Muscle of leg (tissue), 11 donors: ENCODE data around the gene MALT1. TPM values are rescaled to one million over a fixed set of nuclear protein-coding genes. Genes with fewer than 3 reads are reported as not detected.

Experiments used
- DNase-seq: peaks from one replicate; pipeline ENCODE4 v3.0.0; 2013
- H3K27ac ChIP-seq: one replicate; pipeline ENCODE4 v1.5.1; 2013; ENCODE audit warnings: mild to moderate bottlenecking, low read length, control low read depth
- H3K27me3 ChIP-seq: one replicate; pipeline ENCODE4 v1.6.1; 2013; ENCODE audit warnings: low read length; ENCODE audit not compliant: control insufficient read depth, insufficient read depth
- H3K36me3 ChIP-seq: one replicate; pipeline ENCODE4 v1.6.1; 2013; ENCODE audit warnings: low read length; ENCODE audit not compliant: control insufficient read depth, insufficient read depth
- H3K4me1 ChIP-seq: one replicate; pipeline ENCODE4 v1.6.1; 2013; ENCODE audit warnings: low read length; ENCODE audit not compliant: control insufficient read depth, insufficient read depth
- H3K4me3 ChIP-seq: one replicate; pipeline ENCODE4 v1.5.1; 2013; ENCODE audit warnings: low read length, control low read depth
- H3K9me3 ChIP-seq: replicated peaks from 2 replicates; pipeline ENCODE4 v1.6.1; 2013; ENCODE audit warnings: low read depth, low read length; ENCODE audit not compliant: control insufficient read depth
- WGBS: methylation state at CpG from one replicate; pipeline ENCODE4 v1.1.5; 2013; ENCODE audit warnings: missing lambda C conversion rate; ENCODE audit not compliant: insufficient coverage; 5-methylcytosine and 5-hydroxymethylcytosine counted together
- polyA plus RNA-seq, 8 donors: library from polyadenylated mRNA; unstranded; fragments of 120-200 nt; gene quantifications; one replicate each; pipeline versions ENCODE4 v1.2.1 to v1.2.3, GENCODE V29; 2013; ENCODE audit warnings: inconsistent platforms in 1 of 8, low replicate concordance in 1 of 8; ENCODE audit not compliant: insufficient read length in 8 of 8, insufficient read depth in 1 of 8
- total RNA-seq: library from RNA; stranded (reverse); fragments of 120-200 nt; gene quantifications from one replicate; pipeline ENCODE4 v1.2.4, GENCODE V29; 2013

Gene MALT1
- total and polyA plus RNA-seq, 9 donors = 10.7 to 21.3 (median 12.5) TPM

DNA sequence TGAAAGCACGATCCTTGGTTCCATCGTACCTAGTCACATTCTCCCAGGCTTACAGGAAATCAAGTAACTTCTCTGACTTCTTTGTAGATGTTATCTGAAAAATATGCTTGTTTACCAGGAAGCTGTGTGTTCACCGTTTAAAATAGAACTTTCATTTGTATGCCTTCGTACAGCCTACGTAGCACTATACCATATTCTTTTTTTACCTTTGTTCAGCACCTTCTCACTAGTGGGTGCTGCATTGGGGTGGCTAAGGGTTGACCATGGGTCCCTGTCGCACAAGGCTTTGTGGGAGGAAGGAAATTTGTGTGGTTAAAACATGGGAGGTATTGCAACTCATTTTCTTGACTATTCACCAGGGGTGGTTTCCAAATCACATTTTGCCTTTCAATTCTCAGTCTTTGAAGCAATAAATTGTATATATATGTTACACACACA is 16.6 kb downstream of the MALT1 start:
- no peaks in the 10 kb centered on the region for H3K4me1 ChIP-seq
- no peak overlapping the region for H3K4me3 ChIP-seq
- WGBS = no CpG with 5 or more reads among the region's 6 CpGs
- no peaks in the 10 kb centered on the region for H3K9me3 ChIP-seq
- H3K36me3 ChIP-seq = peaks cover 19% of the 10 kb centered on the region
- H3K27ac ChIP-seq = no peak overlapping the region
- DNase-seq = no peak
- H3K27me3 ChIP-seq = no peaks in the 10 kb centered on the region

DNA sequence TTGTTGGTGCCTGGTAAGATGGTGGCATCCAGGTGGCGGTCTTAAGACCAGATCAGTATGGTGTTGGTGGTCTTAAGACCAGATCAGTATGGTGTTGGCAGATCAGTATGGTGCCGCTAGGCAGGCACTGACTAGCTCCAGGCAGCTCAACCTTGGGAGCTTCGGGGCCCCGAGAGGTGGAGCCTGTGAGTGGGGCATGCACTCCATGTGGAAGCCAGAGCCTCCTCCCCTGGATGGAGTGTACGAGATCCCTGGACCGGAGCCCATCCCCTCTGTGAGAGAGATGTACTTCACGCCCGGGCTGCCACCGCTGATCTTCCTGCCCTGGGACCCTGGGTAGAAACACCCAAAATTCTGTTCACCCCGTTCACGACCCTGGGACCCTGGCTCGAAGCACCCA is 19.0 kb downstream of the MALT1 start:
- Histone ChIP-seq H3K36me3 (peaks cover 19% of the 10 kb centered on the region), H3K9me3 (no peaks in the 10 kb centered on the region), H3K27me3 (no peaks in the 10 kb centered on the region), H3K27ac (no peak overlapping the region), H3K4me3 (no peak overlapping the region), H3K4me1 (no peaks in the 10 kb centered on the region)
- WGBS = 95% methylated on average over 12 of the region's 12 CpGs
- no peak for DNase-seq

DNA sequence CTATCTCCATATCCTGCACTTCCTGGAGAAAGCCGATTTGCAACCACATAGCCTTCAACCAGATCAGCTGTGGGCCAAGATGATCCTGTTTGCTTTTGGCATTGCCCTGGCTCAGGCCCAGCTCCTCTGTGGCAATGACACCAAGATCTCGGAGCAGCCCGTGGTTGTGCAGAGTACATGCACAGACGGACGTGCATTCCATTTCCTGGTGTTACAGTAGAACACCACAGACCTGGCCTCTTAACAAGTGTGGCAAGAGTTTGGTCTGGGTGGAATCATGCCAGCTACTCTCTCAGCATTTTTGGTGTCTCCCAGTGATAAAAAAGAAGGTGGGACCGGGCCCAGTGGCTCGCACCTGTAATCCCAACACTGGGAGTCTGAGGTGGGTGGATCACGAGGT is 20.0 kb downstream of the MALT1 start:
- no peak overlapping the region for H3K27ac ChIP-seq
- H3K9me3 ChIP-seq = no peaks in the 10 kb centered on the region
- DNase-seq = no peak
- peaks cover 17% of the 10 kb centered on the region for H3K36me3 ChIP-seq
- no peaks in the 10 kb centered on the region for H3K4me1 ChIP-seq
- no peaks in the 10 kb centered on the region for H3K27me3 ChIP-seq
- 97% methylated on average over 5 of the region's 8 CpGs for WGBS
- H3K4me3 ChIP-seq = no peak overlapping the region

DNA sequence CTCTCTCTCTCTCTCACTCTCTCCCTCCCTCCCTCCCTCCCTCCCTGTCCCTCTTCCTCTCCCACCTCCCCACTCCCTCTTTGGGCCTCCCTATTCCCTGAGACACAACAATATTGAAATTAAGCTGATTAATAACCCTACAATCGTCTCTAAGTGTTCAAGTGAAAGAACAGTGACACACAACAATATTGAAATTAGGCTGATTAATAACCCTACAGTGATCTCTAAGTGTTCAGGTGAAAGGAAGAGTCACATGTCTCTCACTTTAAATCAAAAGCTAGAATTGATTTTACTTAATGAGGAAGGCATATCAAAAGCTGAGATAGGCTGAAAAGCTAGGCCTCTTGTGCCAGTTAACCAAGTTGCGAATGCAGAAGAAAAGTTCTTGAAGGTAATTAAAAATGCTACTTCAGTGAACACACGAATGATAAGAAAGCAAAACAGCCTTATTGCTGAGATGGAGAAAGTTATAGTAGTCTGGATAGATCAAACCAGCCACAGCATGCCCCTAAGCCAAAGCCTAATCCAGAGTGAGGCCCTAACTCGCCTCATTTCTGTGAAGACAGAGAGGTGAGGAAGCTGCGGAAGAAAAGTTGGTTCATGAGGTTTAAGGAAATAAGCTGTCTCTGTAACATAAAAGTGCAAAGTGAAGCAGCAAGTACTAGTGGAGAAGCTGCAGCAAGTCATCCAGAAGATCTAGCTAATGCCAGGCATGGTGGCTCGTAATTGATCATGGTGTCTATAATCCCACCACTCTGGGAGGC is 21.3 kb downstream of the MALT1 start:
- H3K27me3 ChIP-seq = no peaks in the 10 kb centered on the region
- WGBS = 94% methylated on average over 3 of the region's 6 CpGs
- no peak overlapping the region for H3K4me3 ChIP-seq
- no peaks in the 10 kb centered on the region for H3K4me1 ChIP-seq
- no peak overlapping the region for H3K27ac ChIP-seq
- no peaks in the 10 kb centered on the region for H3K9me3 ChIP-seq
- DNase-seq = no peak
- H3K36me3 ChIP-seq = peaks cover 16% of the 10 kb centered on the region

DNA sequence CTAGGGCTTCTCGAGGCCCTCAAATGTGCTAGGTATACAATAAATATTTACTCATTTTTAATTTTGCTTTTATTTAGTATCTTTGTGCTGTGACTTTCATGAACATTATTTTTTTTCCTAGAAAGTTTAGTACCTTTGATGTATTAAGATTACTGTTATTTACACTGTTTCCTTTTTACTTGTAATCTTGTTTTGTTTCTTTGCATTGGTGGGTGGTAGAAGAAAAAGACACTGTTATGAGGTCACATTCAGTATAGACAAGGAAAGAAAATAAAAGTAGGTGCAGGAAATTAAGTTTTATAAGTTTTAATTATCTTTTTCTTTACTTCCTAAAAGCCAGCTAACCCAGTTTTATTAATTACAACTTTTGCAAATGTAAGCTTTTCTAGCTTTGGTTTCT is 23.0 kb downstream of the MALT1 start:
- H3K9me3 ChIP-seq = no peaks in the 10 kb centered on the region
- no peak for DNase-seq
- H3K4me1 ChIP-seq = no peaks in the 10 kb centered on the region
- peaks cover 18% of the 10 kb centered on the region for H3K36me3 ChIP-seq
- no peak overlapping the region for H3K4me3 ChIP-seq
- no peak overlapping the region for H3K27ac ChIP-seq
- no peaks in the 10 kb centered on the region for H3K27me3 ChIP-seq
- WGBS = no CpG with 5 or more reads among the region's 1 CpG

DNA sequence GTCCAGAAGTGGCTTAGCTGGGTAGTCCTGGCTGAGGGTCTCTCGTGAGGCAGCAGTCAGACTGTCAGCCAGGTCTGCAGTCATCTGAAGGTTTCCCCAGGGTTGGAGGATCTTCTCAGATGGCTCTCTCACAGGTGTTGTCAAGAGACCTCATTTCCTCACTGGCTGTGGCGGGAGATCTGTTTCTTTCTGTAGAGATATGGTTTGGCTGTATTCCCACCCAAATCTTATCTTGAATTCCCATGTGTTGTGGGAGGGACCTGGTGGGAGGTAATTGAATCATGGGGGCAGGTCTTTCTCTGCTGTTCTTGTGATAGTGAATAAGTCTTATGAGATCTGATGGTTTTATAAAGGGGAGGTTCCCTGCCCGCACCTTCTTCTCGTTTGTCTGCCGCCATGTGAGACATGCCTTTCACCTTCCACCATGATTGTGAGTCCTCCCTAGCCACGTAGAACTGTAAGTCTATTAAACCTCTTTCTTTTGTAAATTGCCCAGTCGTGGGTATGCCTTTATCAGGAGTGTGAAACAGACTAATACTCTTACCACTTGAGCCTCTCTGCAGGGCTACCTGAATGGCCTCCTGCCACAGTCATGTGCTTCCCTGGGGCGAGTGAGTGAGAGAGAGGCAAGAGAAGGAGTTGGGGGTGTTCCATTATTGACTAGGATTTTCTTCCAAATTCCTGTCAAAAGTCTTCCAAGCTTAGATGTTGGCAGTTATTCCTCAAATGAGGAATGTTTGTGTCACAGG is 23.6 kb downstream of the MALT1 start:
- Histone ChIP-seq H3K4me3 (no peak overlapping the region), H3K27ac (no peak overlapping the region), H3K4me1 (no peaks in the 10 kb centered on the region), H3K27me3 (no peaks in the 10 kb centered on the region), H3K9me3 (no peaks in the 10 kb centered on the region), H3K36me3 (peaks cover 12% of the 10 kb centered on the region)
- WGBS = no CpG with 5 or more reads among the region's 8 CpGs
- no peak for DNase-seq

DNA sequence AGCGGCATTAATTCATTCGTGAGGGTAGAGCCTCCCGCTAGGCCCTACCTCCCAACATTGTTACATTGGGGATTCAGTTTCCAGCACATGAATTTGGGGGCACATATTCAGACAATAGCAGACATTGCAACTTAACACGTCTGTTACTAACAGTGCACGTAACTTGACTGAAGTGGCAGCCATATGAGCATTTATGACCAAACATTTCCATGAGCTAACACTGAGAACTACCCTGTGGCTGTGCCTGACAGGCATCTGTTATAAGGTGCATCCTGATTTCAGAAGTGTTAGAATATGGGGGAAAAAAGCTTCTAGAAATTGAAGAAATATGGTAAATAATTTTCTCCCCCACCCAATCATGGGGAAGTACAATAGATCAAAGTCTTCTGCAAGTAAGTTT is 24.5 kb downstream of the MALT1 start:
- Histone ChIP-seq H3K27me3 (no peaks in the 10 kb centered on the region), H3K4me3 (no peak overlapping the region), H3K4me1 (no peaks in the 10 kb centered on the region), H3K36me3 (peaks cover 10% of the 10 kb centered on the region), H3K9me3 (no peaks in the 10 kb centered on the region), H3K27ac (no peak overlapping the region)
- DNase-seq = no peak
- WGBS = 100% methylated on average over 4 of the region's 5 CpGs

DNA sequence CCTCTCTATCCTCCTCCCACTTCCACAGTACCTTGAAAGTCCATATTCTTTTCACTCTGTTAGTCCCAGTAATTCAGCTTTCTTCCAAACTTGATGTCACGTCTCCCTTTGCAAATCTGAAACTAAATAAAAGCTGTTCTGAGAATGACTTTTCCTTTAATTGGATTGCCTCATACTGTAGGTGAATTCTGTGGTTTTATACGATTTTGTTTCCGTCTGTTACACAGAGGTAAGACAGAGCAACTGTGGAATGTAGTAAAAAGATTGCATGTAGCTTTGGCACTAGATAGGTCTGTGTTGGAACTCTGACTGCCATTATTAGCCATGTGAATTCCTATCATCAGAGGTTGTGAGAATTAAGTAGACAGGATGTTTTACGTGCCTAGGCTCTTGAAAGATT is 25.9 kb downstream of the MALT1 start:
- DNase-seq = no peak
- H3K36me3 ChIP-seq = peaks cover 13% of the 10 kb centered on the region

DNA sequence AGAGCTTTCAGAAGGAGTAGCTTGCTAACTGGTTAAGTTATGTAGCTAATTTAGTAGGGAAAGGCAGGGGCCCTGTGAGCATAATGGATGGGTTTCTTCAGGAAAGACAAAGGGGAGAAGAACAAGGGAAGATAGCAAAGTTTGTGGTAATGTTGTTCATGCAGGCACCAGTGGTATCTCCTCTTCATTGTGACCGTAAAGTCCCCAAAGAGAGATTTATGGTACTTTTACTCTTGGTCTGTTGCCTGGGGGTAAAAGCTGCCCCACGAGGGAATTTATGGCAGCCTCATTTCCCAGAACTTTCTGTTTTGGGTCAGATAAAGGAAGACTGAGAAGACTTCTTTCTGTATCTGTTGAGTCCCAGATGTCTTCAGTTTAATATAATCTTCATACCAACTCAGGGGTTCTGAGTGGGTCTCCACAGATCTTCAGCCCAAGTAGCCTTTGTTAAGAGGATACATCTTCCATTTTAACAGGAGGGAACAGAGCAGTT is 27.5 kb downstream of the MALT1 start:
- no peak overlapping the region for H3K4me3 ChIP-seq
- no peak for DNase-seq
- no peak overlapping the region for H3K27ac ChIP-seq
- H3K4me1 ChIP-seq = no peaks in the 10 kb centered on the region
- H3K36me3 ChIP-seq = peaks cover 13% of the 10 kb centered on the region
- H3K9me3 ChIP-seq = no peaks in the 10 kb centered on the region
- 40% methylated on average over 1 of the region's 2 CpGs for WGBS
- no peaks in the 10 kb centered on the region for H3K27me3 ChIP-seq

More for the DNA sequence above, 25.9 kb downstream of the MALT1 start:
- Histone ChIP-seq H3K9me3 (no peaks in the 10 kb centered on the region), H3K27ac (no peak overlapping the region), H3K4me1 (no peaks in the 10 kb centered on the region), H3K27me3 (no peaks in the 10 kb centered on the region), H3K4me3 (no peak overlapping the region)
- 54% methylated on average over 2 of the region's 4 CpGs for WGBS

DNA sequence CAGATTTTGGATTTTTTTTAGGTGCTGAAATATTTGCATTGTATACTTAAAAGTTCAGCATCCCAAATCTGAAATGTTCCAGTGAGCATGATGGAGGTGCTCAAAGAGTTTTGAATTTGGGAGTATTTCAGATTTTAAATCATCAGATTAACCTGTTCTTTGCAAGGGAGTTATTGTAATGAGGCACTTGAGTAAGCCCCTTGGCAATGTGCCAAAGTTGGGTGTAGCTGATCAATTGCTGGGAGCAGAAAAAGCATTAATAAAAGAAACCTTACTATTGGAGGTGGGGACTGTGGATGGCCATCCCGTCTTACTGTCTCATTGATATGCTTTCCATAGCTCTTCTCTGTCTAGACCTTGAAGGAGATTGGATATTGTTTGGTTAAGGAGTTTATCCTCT is 28.3 kb downstream of the MALT1 start:
- H3K4me1 ChIP-seq = no peaks in the 10 kb centered on the region
- H3K27me3 ChIP-seq = no peaks in the 10 kb centered on the region
- no peak overlapping the region for H3K4me3 ChIP-seq
- no peak overlapping the region for H3K27ac ChIP-seq
- DNase-seq = no peak
- peaks cover 13% of the 10 kb centered on the region for H3K36me3 ChIP-seq
- no CpG with 5 or more reads among the region's 1 CpG for WGBS
- no peaks in the 10 kb centered on the region for H3K9me3 ChIP-seq
